OCI-LY7 (cell line): Measurements from ENCODE around the gene P3H2. TPM values are rescaled to one million over a fixed set of nuclear protein-coding genes. Genes with fewer than 3 reads are reported as not detected.

Experiments used
- BruUV-seq: library from RNA; stranded (reverse); fragments of 400-500 nt; replicated peaks from 2 replicates; lab custom pipeline; 2021; lab: Mats Ljungman, UMichigan
- CTCF ChIA-PET: fragments of 300-600 bp; sonication (Branson Sonifier 250); formaldehyde crosslinking; loops from one replicate; lab custom pipeline; 2022; ENCODE audit warnings: antibody characterized with exemption; ENCODE audit not compliant: unreplicated experiment; lab: Charles Lee
- POLR2A ChIA-PET: fragments of 300-600 bp; sonication (Branson Sonifier 250); formaldehyde crosslinking; loops from one replicate; lab custom pipeline; 2022; ENCODE audit warnings: antibody characterized with exemption; lab: Charles Lee
- DNase-seq: peaks from one replicate; pipeline ENCODE4 v3.0.0-alpha.2; 2015; ENCODE audit warnings: low spot score
- H2AFZ ChIP-seq: fragments of 200-600 bp; sonication (generic), shearing (Covaris generic); 2 replicates; pipeline ENCODE4 v1.6.1; 2014; ENCODE audit warnings: mild to moderate bottlenecking, antibody characterized with exemption, low read length, moderate library complexity
- H3K27ac ChIP-seq: fragments of 200-600 bp; sonication (generic); 2 replicates; pipeline ENCODE4 v1.5.1; 2014; ENCODE audit warnings: mixed run types, low read depth, mild to moderate bottlenecking, moderate library complexity, low read length, inconsistent platforms; ENCODE audit not compliant: poor library complexity, severe bottlenecking
- H3K36me3 ChIP-seq: fragments of 200-600 bp; sonication (generic); 2 replicates; pipeline ENCODE4 v1.6.1; 2014; ENCODE audit warnings: mild to moderate bottlenecking, antibody characterized with exemption, low read length, moderate library complexity, mixed read lengths; ENCODE audit not compliant: insufficient read depth
- H3K4me1 ChIP-seq: fragments of 200-600 bp; sonication (generic); 2 replicates; pipeline ENCODE4 v1.5.1; 2014; ENCODE audit warnings: mild to moderate bottlenecking, low read length; ENCODE audit not compliant: insufficient read depth, poor library complexity, severe bottlenecking
- H3K4me2 ChIP-seq: fragments of 200-600 bp; sonication (generic); 2 replicates; pipeline ENCODE4 v1.6.1; 2014; ENCODE audit warnings: mild to moderate bottlenecking, low read length
- H3K4me3 ChIP-seq: fragments of 200-600 bp; sonication (generic); 2 replicates; pipeline ENCODE4 v1.5.1; 2014; ENCODE audit warnings: mild to moderate bottlenecking, low read depth, low read length; ENCODE audit not compliant: poor library complexity, severe bottlenecking
- H3K79me2 ChIP-seq: fragments of 200-600 bp; sonication (generic); 2 replicates; pipeline ENCODE4 v1.6.1; 2016; ENCODE audit warnings: low read depth, mild to moderate bottlenecking, low read length, moderate library complexity, mixed read lengths; ENCODE audit not compliant: insufficient read depth
- H3K9me2 ChIP-seq: fragments of 200-600 bp; sonication (generic); 2 replicates; pipeline ENCODE4 v1.6.1; 2016; ENCODE audit warnings: mild to moderate bottlenecking, low read length, mixed read lengths; ENCODE audit not compliant: insufficient read depth
- H3K9me3 ChIP-seq: fragments of 200-600 bp; sonication (generic); 2 replicates; pipeline ENCODE4 v1.6.1; 2014; ENCODE audit warnings: mild to moderate bottlenecking, mixed run types, low read length, mixed read lengths
- H4K20me1 ChIP-seq: fragments of 200-600 bp; sonication (generic); 2 replicates; pipeline ENCODE4 v1.6.1; 2014; ENCODE audit warnings: mild to moderate bottlenecking, antibody characterized with exemption, low read length, moderate library complexity, mixed read lengths; ENCODE audit not compliant: insufficient read depth
- EZH2phosphoT487 ChIP-seq: fragments of 200-600 bp; sonication (generic); IDR thresholded peaks from 2 replicates; pipeline ENCODE4 v1.6.1; 2018; ENCODE audit warnings: low read depth, borderline replicate concordance, mild to moderate bottlenecking, mixed run types, antibody characterized with exemption, low read length, moderate library complexity, mixed read lengths
- intact Hi-C: fragments of 100-400 bp; cut with micrococcal nuclease; formaldehyde crosslinking; loops from one replicate; pipeline ENCODE4 v1.10.0; 2022; ENCODE audit not compliant: unreplicated experiment
- total RNA-seq, 2 experiments: library from RNA; depleted of rRNA in 1 of 2; stranded (reverse); fragments of >200 nt in 1 of 2; shearing (Covaris generic) in 1 of 2; gene quantifications; 2 replicates each; pipeline ENCODE4 v1.2.3, GENCODE V29; 2014 to 2022
- TF ChIP-seq, protein P1 (sequence below): fragments of 200-600 bp; sonication (generic); conservative IDR thresholded peaks from 2 replicates; pipeline ENCODE4 v1.5.1; 2014; ENCODE audit warnings: mild to moderate bottlenecking, antibody characterized with exemption, low read length, moderate library complexity, mixed read lengths

Gene P3H2
- total RNA-seq, 2 experiments from 2014 or later = not detected

GRCh38 chr3:190130696-190131095, 10.0 kb upstream of the P3H2 start:
- BruUV-seq = no TSS peak
- intact Hi-C loops = no loop called here
- H3K36me3 ChIP-seq = no peaks in the 10 kb centered on the region
- CTCF ChIA-PET = no interaction called here
- no peak overlapping the region for H3K4me3 ChIP-seq
- no peaks in the 10 kb centered on the region for H4K20me1 ChIP-seq
- H3K27ac ChIP-seq = no peak overlapping the region
- H3K4me1 ChIP-seq = no peaks in the 10 kb centered on the region
- H3K4me2 ChIP-seq = no peak overlapping the region
- DNase-seq = no peak
- no peaks in the 10 kb centered on the region for H3K9me3 ChIP-seq
- H3K79me2 ChIP-seq = no peaks in the 10 kb centered on the region
- POLR2A ChIA-PET = interaction anchor here (0.6 kb wide), 1 partner anchor 85 kb away, joined by 4 read pairs; no protein-coding TSS in a partner anchor
- TF ChIP-seq EZH2phosphoT487 = no peak
- TF ChIP-seq, protein P1, sequence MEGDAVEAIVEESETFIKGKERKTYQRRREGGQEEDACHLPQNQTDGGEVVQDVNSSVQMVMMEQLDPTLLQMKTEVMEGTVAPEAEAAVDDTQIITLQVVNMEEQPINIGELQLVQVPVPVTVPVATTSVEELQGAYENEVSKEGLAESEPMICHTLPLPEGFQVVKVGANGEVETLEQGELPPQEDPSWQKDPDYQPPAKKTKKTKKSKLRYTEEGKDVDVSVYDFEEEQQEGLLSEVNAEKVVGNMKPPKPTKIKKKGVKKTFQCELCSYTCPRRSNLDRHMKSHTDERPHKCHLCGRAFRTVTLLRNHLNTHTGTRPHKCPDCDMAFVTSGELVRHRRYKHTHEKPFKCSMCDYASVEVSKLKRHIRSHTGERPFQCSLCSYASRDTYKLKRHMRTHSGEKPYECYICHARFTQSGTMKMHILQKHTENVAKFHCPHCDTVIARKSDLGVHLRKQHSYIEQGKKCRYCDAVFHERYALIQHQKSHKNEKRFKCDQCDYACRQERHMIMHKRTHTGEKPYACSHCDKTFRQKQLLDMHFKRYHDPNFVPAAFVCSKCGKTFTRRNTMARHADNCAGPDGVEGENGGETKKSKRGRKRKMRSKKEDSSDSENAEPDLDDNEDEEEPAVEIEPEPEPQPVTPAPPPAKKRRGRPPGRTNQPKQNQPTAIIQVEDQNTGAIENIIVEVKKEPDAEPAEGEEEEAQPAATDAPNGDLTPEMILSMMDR = no peak
- no peaks in the 10 kb centered on the region for H3K9me2 ChIP-seq
- no peak overlapping the region for H2AFZ ChIP-seq

DNA sequence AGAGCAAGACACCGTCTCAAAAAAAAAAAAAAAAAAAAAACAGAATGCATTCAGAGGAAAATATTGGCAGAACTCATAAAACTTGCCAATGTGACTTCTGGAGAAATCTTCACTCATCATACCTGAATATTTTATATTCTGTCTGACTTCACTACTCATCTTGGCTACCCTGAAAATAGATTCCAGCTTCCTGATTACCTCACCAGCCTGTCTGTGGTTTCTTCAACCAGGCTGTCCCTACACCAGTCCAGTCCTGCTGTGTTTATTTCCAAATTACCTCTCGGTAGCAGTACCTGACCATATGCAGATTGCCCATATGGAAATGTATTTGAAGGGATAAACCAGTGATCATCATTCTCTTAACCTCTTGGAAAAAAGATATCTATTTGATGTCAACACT, 9.3 kb upstream of the P3H2 start:
- Histone ChIP-seq H3K4me3 (no peak overlapping the region), H3K79me2 (no peaks in the 10 kb centered on the region), H2AFZ (no peak overlapping the region), H3K4me2 (no peak overlapping the region), H3K4me1 (no peaks in the 10 kb centered on the region), H3K36me3 (no peaks in the 10 kb centered on the region), H3K9me3 (no peaks in the 10 kb centered on the region), H4K20me1 (no peaks in the 10 kb centered on the region), H3K9me2 (no peaks in the 10 kb centered on the region), H3K27ac (no peak overlapping the region)
- BruUV-seq = no TSS peak
- DNase-seq = no peak
- CTCF ChIA-PET = no interaction called here
- POLR2A ChIA-PET = no interaction called here
- no peak for TF ChIP-seq EZH2phosphoT487
- TF ChIP-seq, protein P1 = no peak
- intact Hi-C loops = no loop called here

GRCh38 chr3:190127797-190128196, 7.1 kb upstream of the P3H2 start:
- ChIA-PET CTCF (no interaction called here), POLR2A (no interaction called here)
- Histone ChIP-seq H3K9me2 (no peaks in the 10 kb centered on the region), H3K36me3 (no peaks in the 10 kb centered on the region), H3K4me3 (no peak overlapping the region), H3K4me2 (no peak overlapping the region), H3K79me2 (no peaks in the 10 kb centered on the region), H4K20me1 (no peaks in the 10 kb centered on the region), H3K27ac (no peak overlapping the region), H3K9me3 (no peaks in the 10 kb centered on the region), H3K4me1 (no peaks in the 10 kb centered on the region), H2AFZ (no peak overlapping the region)
- BruUV-seq = no TSS peak
- no peak for DNase-seq
- intact Hi-C loops = no loop called here
- TF ChIP-seq, protein P1 = no peak
- TF ChIP-seq EZH2phosphoT487 = no peak
